HG02588 (cell line): ENCODE data around the gene ARL14EPL.

Source experiments
- ATAC-seq: cut with Tn5 transposase; IDR thresholded peaks from one replicate; pipeline ENCODE4 v1.9.1; 2021; ENCODE audit warnings: mild to moderate bottlenecking, moderate library complexity; ENCODE audit not compliant: unreplicated experiment

The ARL14EPL gene

GRCh38 chr5:116032094-116032517 is at the start of gene ARL14EPL:
Gene ARL14EPL, plus strand, starts transcription at chr5:116032472. Its CDS starts 18,994 bp downstream, at chr5:116051466.
- ATAC-seq = peak; percentile 72

GRCh38 chr5:115983519-115983918 is 48.8 kb upstream of the ARL14EPL start:
- ATAC-seq = no peak

- ATAC-seq = no peak
Observed at GRCh38 chr5:115985802-115986757, 46.2 kb upstream of the ARL14EPL start.

GRCh38 chr5:115988002-115988401 is 44.3 kb upstream of the ARL14EPL start:
- ATAC-seq = no peak

- no peak for ATAC-seq
Observed at GRCh38 chr5:115992848-115993350, 39.4 kb upstream of the ARL14EPL start.

GRCh38 chr5:115995351-115995750 is 36.9 kb upstream of the ARL14EPL start:
- ATAC-seq = no peak

GRCh38 chr5:116002116-116002906 is 30.0 kb upstream of the ARL14EPL start:
- ATAC-seq = no peak

GRCh38 chr5:116004248-116004647 is 28.0 kb upstream of the ARL14EPL start:
- no peak for ATAC-seq

GRCh38 chr5:116009806-116010205 is 22.5 kb upstream of the ARL14EPL start:
- ATAC-seq = no peak

- no peak for ATAC-seq
Observed at GRCh38 chr5:116011046-116011445, 21.2 kb upstream of the ARL14EPL start.

- no peak for ATAC-seq
Observed at GRCh38 chr5:116013207-116013785, 19.0 kb upstream of the ARL14EPL start.

GRCh38 chr5:116013936-116014335 is 18.3 kb upstream of the ARL14EPL start:
- ATAC-seq = no peak

- ATAC-seq = no peak
Observed at GRCh38 chr5:116023619-116024018, 8.7 kb upstream of the ARL14EPL start.

- ATAC-seq = no peak
Observed at GRCh38 chr5:116025866-116026265, 6.4 kb upstream of the ARL14EPL start.

- ATAC-seq = no peak
Observed at GRCh38 chr5:116032991-116033390, 719 bp downstream of the ARL14EPL start.

- ATAC-seq = no peak
Observed at GRCh38 chr5:116035123-116035522, 2.9 kb downstream of the ARL14EPL start.

- no peak for ATAC-seq
Observed at GRCh38 chr5:116037236-116037822, 5.1 kb downstream of the ARL14EPL start.

- ATAC-seq = peak; percentile 73
Observed at GRCh38 chr5:116038817-116039216, 6.5 kb downstream of the ARL14EPL start.

- ATAC-seq = no peak
Observed at GRCh38 chr5:116042375-116042774, 10.1 kb downstream of the ARL14EPL start.

- no peak for ATAC-seq
Observed at GRCh38 chr5:116044073-116044472, 11.8 kb downstream of the ARL14EPL start.

- ATAC-seq = no peak
Observed at GRCh38 chr5:116045821-116046220, 13.5 kb downstream of the ARL14EPL start.
